NCI-H1417 treated with DMSO at 0.1 percent for 48 hours (cell line): ENCODE data around the gene GAS2.

Source experiments
- DNase-seq: peaks from one replicate; lab custom pipeline; 2025; lab: John Stamatoyannopoulos, UW

Gene GAS2

DNA sequence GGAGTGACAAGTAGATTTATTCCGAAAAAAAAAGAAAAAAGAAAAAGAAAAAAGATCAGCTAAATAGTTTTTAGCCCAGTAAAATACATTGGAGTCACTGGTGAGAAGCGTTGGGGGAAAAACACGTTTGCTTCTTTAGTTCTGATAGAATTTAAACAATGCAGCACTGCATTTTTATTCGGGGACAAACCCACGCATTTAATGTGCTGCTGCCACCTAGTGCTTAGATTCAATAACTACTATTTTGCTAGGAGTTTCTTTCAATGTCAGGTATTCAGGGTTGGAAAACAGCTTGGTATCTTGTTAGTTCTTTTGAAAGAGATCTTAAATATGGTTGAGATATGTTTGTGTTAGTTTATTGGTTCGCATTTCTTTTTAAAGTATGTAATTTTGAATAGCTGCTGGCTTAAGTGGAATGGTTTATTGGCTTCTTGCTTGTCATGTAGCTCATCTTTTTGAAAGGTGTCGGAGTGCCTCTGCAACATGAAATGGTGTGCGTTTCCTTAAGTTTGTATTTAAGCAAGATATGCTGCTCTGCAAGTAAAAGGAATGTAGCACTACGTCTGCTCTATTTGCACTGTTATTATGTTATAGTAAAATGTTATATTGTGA, 121.2 kb downstream of the GAS2 start:
- peak; percentile 15 for DNase-seq

DNA sequence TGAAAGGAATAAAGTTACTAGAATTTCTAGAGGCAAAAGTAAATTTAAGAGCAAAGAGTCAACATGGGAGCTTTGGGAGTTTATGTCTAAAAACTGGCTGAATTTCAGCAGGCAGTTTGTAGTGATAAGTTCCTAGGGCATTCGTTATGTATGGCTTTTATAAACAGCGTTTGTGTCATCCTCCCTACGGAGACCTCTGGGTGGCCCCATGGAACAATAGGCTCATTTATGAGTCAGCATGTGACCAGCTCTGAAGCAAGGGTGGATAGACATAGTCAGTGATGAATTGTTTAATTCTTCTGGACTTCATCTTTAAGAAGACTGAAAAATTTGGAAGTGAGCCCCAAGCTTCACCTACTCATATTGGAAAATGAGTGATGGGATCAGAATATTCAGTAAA, 126.1 kb downstream of the GAS2 start:
- no peak for DNase-seq

GRCh38 chr11:22795914-22796313, 129.5 kb downstream of the GAS2 start:
- no peak for DNase-seq

DNA sequence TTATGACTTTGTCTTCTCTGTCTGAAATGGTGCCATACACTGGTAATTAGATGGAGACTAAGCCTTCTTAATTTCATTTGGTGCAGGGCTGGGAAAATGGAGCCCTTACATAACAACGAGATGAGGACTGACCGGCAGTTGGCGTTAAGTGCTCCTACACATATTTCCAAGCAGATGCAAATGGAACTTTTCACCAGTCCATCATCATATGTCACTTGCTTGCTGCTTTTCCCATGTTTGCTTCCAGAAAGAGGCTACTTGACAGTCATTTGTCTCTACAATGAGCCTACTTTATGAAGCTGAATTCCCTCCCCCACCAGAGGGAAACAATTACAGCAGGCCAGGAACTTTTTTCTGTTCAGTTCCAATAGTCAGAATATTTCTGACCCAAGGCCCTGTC, 130.6 kb downstream of the GAS2 start:
- no peak for DNase-seq

DNA sequence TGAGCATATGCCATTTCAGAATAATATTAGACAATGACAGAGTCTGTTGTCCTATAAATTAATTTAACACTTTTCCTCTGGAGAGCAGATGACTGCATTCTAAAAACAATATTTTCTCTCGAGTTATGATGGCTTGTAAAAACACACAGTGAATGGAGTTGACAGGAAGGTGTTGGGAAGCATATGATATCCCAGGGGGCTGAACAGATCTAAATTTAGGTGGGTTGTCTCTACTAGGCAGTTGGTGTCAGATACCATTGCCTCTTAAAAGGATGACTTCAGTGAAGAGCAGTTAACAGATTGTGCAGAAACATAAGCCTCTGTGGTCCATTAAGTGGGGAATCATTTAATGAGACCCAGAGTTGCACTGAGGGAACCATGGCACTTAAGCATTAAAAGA, 132.5 kb downstream of the GAS2 start:
- no peak for DNase-seq

GRCh38 chr11:22800482-22800881, 134.1 kb downstream of the GAS2 start:
- DNase-seq = no peak

- no peak for DNase-seq
These were observed 136.4 kb downstream of the GAS2 start for GRCh38 chr11:22802861-22803260.

- no peak for DNase-seq
These were observed 141.0 kb downstream of the GAS2 start for GRCh38 chr11:22807391-22807790.

DNA sequence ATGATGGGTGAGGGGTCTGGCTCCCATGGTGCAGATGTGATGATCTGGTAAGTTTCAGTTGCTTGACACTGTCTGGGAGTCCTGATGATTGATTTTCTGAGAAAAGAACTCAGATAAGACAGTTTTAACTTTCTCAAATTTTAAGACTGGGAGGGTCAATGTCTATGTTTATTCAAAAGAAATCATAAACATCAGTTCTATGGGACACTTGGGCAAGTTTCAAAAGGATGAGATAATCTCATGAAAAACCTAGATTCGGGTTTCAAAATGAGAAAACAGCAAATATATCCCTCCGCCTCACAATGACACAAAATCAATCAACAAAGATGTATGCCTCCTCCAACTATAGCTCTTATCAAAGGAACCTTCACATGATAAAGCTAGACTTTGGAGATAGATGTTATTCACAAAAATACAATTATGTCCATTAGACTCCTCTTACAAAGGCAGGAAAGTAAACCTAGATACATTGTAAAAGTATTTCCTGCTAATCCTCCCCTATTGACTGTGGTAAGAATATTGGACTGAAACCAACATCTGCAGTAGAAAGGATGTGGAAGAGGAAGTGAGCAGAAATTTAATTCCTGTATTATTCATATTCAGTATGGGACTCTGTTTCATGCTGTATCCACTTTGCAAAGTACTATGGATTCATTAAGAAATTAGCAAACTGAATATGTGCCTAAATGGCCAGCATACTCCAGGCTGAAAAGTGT, 141.6 kb downstream of the GAS2 start:
- no peak for DNase-seq

GRCh38 chr11:22808571-22809197, 142.3 kb downstream of the GAS2 start:
- no peak for DNase-seq

DNA sequence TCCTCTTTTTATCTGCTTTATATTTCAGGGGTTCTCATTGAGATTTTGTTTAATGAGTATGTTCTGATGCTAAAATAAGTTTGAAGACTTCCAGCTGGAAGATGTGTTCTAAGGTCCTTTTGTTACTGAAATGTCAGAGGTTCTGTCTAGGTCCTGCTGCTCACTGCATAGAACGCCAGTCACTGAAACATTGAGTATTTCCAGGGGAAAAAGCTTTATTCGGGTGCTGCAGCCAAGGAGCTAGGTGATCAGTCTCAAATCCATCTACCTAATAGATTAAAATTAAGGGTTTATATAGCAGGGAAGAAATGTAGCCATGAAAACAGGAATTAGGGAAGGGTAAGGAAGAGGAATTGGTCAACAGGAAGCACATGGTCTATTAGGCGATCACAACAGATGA, 143.5 kb downstream of the GAS2 start:
- no peak for DNase-seq

DNA sequence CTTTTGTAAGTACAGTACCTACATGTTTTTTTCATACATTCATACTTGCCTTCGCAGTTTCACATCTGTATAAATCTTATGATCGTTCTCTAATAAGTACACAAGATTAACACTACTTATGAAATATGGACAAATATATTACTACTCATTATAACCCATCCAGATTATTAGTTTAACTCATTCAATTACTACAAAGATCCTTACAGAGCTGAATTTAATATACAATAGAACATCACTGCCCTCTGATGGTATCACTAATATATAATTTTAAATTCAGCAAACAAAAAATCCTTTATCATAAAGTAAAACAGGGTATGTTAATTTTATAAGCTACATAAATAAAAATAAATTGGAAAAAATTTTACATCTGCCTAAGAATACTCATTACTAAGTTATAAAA, 155.8 kb downstream of the GAS2 start:
- no peak for DNase-seq

DNA sequence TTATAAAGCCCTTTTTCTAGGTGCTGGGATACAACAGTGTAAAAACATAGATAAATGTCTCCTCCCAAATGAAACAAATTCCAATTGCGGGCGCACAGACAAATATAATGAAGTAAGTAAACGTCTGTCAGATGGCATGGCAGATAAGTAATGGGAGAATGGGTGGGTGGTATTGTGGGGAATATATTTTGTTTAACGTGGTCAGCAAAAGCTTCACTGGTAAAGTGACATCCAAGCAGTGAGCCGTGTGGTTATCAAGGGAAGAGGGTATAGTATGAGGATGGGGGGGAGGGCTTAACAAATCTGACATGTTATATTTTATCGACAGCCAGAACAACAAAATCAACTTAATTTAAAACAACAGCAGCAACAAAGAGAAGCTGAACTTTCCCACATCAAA, 162.0 kb downstream of the GAS2 start:
- DNase-seq = no peak

- peak; percentile 66 for DNase-seq
These were observed 163.0 kb downstream of the GAS2 start, which contains the start of gene SVIP for GRCh38 chr11:22829231-22830081. TSS of gene SVIP (minus strand) at chr11:22829801. CDS start at chr11:22829748, 53 bp downstream.

DNA sequence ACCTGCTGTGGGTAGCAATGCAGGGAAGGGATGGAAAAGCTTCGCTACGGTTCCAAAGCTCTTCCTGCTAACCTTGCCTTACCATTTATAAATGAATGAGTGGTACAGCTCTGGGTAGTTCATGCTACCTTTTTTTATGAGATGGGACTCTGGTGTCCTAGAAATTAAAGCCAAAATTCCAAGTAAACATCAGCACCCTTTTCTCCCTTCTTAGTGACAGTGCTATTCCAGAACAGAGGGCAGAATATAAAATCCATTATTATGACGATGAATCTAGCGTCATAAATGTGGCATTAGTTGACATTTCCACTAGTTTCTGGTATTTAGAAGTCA, 163.6 kb downstream of the GAS2 start:
- DNase-seq = no peak

- no peak for DNase-seq
These were observed 166.1 kb downstream of the GAS2 start for GRCh38 chr11:22832315-22833015.

GRCh38 chr11:22846726-22847125, 180.3 kb downstream of the GAS2 start:
- no peak for DNase-seq

GRCh38 chr11:22851477-22851876, 185.1 kb downstream of the GAS2 start:
- no peak for DNase-seq

DNA sequence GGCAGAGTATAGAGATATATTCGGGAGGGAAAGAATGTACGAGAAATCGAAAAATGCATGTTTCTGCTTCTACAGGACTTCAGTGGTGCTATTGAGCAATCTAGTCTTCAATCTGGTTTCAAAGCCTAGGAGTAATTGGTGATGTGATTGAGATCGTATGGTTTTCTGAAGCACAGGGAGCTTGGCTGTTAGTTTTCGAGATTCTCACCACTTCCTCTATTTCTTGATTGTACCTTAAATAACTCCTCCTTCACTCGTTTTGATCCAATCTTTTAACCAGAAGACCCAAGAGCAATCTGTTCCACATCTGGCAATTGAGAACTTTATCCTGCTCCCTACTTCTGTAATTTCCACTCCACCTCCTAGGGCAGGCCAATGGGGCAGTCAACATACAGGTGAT, 193.3 kb downstream of the GAS2 start:
- DNase-seq = no peak

GRCh38 chr11:22860241-22860640, 193.8 kb downstream of the GAS2 start, which contains the start of gene CCDC179:
TSS of gene CCDC179 (minus strand) at chr11:22860474. CDS start at chr11:22860421, 53 bp downstream.
- no peak for DNase-seq
